Raji (cell line): ENCODE data around the gene TEK.

Experiments
- POLR2A ChIP-seq: IDR thresholded peaks from 2 replicates; pipeline ENCODE4 v1.6.1; 2011; ENCODE audit warnings: low read depth, low read length, control low read depth; ENCODE audit not compliant: insufficient read depth

Gene TEK

DNA sequence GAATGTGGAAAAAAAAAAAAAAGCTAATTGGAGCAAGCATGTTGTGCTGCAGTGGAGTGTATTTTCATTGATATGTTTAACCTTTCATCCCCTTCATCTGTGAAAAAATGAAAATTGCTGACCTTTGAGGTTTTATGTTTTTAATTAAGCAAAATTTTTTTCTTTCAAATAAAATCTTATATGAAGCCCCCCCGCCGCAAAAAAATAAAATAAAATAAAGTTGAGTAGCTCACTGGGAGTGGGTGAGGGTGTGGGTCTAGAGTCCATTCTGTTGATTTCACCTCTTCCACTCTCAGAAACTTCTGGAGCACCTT, 43.3 kb downstream of the TEK start:
- no peak for TF ChIP-seq POLR2A

- no peak for TF ChIP-seq POLR2A
These were observed 45.9 kb downstream of the TEK start for GRCh38 chr9:27154908-27155307.

- no peak for TF ChIP-seq POLR2A
These were observed 48.1 kb downstream of the TEK start for GRCh38 chr9:27157097-27157496.

- no peak for TF ChIP-seq POLR2A
These were observed 48.7 kb downstream of the TEK start for GRCh38 chr9:27157736-27158135.

GRCh38 chr9:27160636-27161035, 51.6 kb downstream of the TEK start:
- TF ChIP-seq POLR2A: no peak

- no peak for TF ChIP-seq POLR2A
These were observed 53.0 kb downstream of the TEK start for GRCh38 chr9:27162045-27162444.

DNA sequence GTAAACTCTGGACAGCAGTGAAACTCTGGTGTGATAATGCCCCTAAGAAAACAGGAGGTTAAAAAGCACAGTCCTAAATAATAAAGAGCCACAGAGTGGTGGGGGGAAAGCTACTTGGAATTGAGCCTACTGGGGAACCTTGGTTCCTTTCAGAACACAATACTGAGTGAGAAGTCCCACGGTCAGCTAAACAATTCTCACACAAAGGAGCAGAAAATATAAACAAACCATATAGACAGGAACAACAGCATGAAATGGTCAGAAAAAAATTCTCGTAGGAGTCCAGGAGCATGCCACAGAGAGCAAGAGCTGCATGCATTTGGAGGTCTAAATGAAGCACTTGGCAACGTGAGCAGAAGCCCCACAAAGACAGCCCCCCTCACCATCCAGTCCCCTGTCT, 56.0 kb downstream of the TEK start:
- no peak for TF ChIP-seq POLR2A

DNA sequence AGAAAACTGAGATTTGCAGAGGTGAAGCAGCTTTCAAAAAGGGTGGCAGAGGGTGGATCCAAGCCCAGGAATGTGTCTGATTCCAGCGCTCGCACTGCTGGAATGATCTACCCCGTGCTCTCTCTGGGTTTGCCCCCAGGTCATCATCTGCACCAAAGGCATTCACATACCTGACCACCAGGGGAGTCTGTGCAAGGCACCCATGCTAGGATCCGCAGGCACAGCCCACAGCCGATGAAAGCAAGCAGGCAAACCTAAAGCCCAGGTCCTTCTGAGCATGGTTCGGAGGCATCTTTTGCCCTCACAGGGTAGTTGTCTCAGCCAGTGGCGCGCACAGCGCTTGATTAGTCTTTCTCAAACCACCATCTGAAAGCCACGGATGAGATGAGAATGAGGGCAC, 56.6 kb downstream of the TEK start:
- no peak for TF ChIP-seq POLR2A

DNA sequence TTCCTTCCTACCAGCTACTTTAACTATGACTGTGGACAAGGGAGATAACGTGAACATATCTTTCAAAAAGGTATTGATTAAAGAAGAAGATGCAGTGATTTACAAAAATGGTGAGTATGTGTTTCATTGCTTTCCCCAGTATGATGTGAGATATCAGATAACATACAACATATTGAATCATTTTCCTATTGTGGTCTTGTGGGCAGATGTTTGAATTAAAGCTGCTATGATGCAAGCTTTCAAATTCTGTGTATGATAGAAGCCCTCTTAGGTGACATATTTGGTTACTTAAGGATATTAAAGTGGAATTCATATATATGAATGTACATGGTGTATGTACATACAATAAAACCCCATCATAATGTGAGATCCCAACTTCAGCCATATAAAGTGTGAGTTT, 59.5 kb downstream of the TEK start:
- no peak for TF ChIP-seq POLR2A

- TF ChIP-seq POLR2A: no peak
These were observed 59.9 kb downstream of the TEK start for GRCh38 chr9:27168951-27169350.

DNA sequence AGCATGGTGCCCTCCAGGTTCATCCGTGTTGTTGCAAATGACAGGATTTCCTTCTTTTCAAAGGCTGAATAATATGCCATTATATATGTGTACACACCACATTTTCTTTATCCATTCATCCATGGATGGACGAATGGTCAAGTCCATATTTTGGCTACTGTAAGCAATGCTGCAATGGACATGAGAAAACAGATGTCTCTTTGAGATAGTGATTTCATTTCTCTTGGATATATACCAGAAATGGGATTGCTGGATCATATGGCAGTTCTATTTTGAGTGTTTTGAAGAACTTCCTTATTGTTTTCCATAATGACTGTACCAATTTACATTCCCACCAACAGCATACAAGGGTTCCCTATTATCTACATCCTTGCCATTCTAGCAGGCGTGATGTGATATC, 67.9 kb downstream of the TEK start:
- no peak for TF ChIP-seq POLR2A

- no peak for TF ChIP-seq POLR2A
These were observed 70.3 kb downstream of the TEK start for GRCh38 chr9:27179245-27179865.

DNA sequence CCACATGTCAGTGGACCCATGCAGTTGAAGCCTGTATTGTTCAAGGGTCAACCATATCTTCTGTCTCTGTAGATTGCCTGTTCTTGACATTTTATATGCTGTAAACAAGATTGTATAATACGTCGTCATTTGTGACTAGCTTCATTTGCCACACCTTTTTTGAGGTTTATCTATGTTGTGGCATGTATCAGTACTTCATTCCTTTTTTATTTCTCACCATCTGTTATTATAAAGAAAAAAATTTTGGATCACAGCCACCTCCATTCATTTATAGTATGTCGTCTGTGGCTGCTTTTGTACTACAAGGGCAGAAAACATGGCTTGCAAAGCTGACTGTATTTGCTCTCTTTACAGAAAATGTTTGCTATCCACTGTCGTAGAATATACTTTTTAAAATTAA, 72.4 kb downstream of the TEK start:
- no peak for TF ChIP-seq POLR2A

GRCh38 chr9:27182421-27182820, 73.4 kb downstream of the TEK start:
- no peak for TF ChIP-seq POLR2A

GRCh38 chr9:27183131-27183530, 74.1 kb downstream of the TEK start:
- TF ChIP-seq POLR2A: no peak

GRCh38 chr9:27183701-27184100, 74.7 kb downstream of the TEK start:
- TF ChIP-seq POLR2A: no peak

GRCh38 chr9:27184556-27185351, 75.7 kb downstream of the TEK start:
- TF ChIP-seq POLR2A: no peak

DNA sequence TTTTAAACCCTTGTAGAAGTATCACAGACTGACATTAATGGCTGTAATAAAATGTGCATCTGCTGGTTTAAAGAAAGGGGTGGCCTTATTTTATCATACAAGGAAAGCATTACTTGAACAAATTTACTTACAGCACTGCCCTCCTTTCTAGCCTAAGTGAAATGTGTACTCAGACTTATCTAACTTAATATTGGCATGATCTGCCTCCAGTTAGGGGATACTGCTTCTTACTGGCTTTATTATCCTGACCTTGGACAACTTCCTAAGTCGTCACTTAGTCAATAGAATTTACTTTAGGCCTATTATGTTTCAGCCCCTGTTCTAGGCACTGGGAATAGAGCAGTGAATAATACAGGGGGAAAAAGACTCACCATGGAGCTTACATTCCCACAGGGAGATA, 79.4 kb downstream of the TEK start:
- no peak for TF ChIP-seq POLR2A

DNA sequence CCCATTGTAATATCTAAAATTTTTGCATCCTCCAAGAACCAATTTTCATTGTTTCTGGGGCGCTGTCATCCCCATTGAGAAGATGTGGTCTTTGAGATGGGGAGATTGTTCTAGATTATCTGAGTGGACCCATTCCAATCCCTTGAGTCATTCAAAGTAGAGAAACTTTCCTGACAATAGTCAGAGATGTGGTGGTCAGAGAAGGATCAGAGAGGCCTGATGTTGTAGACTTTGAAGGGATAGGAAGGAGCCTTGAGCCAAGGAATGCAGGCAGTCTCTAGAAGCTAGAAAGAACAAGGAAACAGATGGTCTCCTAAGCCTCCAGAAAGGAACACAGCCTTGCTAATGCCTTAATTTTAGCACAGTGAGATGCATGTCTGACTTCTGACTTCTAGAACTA, 80.4 kb downstream of the TEK start:
- TF ChIP-seq POLR2A: no peak
